CD4-positive, alpha-beta T cell (primary cell): ENCODE measurements around the gene SS18L1. TPM values are rescaled to one million over a fixed set of nuclear protein-coding genes. Genes with fewer than 3 reads are reported as not detected.
A peak's percentile ranks its signal among the peaks of the same experiment; 100 is the strongest.

Source experiments
- ATAC-seq: fragments of 200-7000 bp; cut with Tn5 transposase; one replicate; pipeline ENCODE4 v1.10.0; 2022; ENCODE audit warnings: mild to moderate bottlenecking; ENCODE audit not compliant: poor library complexity
- CTCF ChIA-PET: fragments of 350-600 bp; sonication (Branson Sonifier 250); formaldehyde crosslinking; loops from one replicate; lab custom pipeline; 2021; ENCODE audit warnings: antibody characterized with exemption, inconsistent platforms; lab: Charles Lee
- POLR2A ChIA-PET: fragments of 350-600 bp; sonication (Branson Sonifier 250); formaldehyde crosslinking; loops from one replicate; lab custom pipeline; 2021; ENCODE audit warnings: antibody characterized with exemption, inconsistent platforms; lab: Charles Lee
- DNase-seq, 14 experiments: peaks; one replicate each; pipeline ENCODE4 v3.0.0-alpha.2; 2013 to 2020; ENCODE audit warnings: mixed read lengths in 2 of 14
- H3K27ac ChIP-seq, 2 donors: one replicate each; pipeline versions ENCODE4 v1.5.1 to v1.7.0; 2013; ENCODE audit warnings: low read length in 2 of 2, low read depth in 1 of 2, mild to moderate bottlenecking in 1 of 2
- H3K27me3 ChIP-seq, 2 experiments: 1 replicate in 1 of 2; 2 replicates in 1 of 2; pipeline versions ENCODE4 v1.6.1 to v1.7.0; 2013; ENCODE audit warnings: low read length in 2 of 2, control low read depth in 1 of 2, mild to moderate bottlenecking in 1 of 2, moderate library complexity in 1 of 2; ENCODE audit not compliant: insufficient read depth in 2 of 2, control insufficient read depth in 1 of 2
- H3K36me3 ChIP-seq: one replicate; pipeline ENCODE4 v1.6.1; 2013; ENCODE audit warnings: low read length, control low read depth; ENCODE audit not compliant: insufficient read depth
- H3K4me1 ChIP-seq: one replicate; pipeline ENCODE4 v1.6.1; 2013; ENCODE audit warnings: low read length, control low read depth; ENCODE audit not compliant: insufficient read depth
- H3K4me3 ChIP-seq: one replicate; pipeline ENCODE4 v1.5.1; 2013; ENCODE audit warnings: mild to moderate bottlenecking, low read length, moderate library complexity
- H3K9me3 ChIP-seq, 2 experiments: 1 replicate in 1 of 2; 2 replicates in 1 of 2; pipeline versions ENCODE4 v1.6.1 to v1.7.0; 2013; ENCODE audit warnings: low read length in 2 of 2, mild to moderate bottlenecking in 2 of 2, control low read depth in 1 of 2, moderate library complexity in 1 of 2; ENCODE audit not compliant: control insufficient read depth in 1 of 2, insufficient read depth in 1 of 2
- H3K27ac Mint-ChIP-seq: one replicate; pipeline ENCODE4 v1.8.0; 2020; ENCODE audit warnings: mixed read lengths
- H3K27me3 Mint-ChIP-seq: one replicate; pipeline ENCODE4 v1.8.0; 2021; ENCODE audit warnings: mixed read lengths
- H3K36me3 Mint-ChIP-seq: one replicate; pipeline ENCODE4 v1.8.0; 2021; ENCODE audit warnings: low read depth, mixed read lengths
- H3K4me1 Mint-ChIP-seq: one replicate; pipeline ENCODE4 v1.8.0; 2021; ENCODE audit warnings: low read depth, mixed read lengths
- H3K4me3 Mint-ChIP-seq: one replicate; pipeline ENCODE4 v1.8.0; 2020; ENCODE audit warnings: mild to moderate bottlenecking, mixed read lengths
- H3K9me3 Mint-ChIP-seq: one replicate; pipeline ENCODE4 v1.8.0; 2020; ENCODE audit warnings: mixed read lengths
- CTCF ChIP-seq: fragments of 200-600 bp; IDR thresholded peaks from one replicate; pipeline ENCODE4 v1.8.0; 2022; ENCODE audit warnings: antibody characterized with exemption, mild to moderate bottlenecking
- intact Hi-C, 2 experiments: fragments of 100-400 bp; cut with DNase I in 1 of 2; cut with micrococcal nuclease in 1 of 2; formaldehyde crosslinking; loops; one replicate each; pipeline versions ENCODE4 v1.15.1 to v1.9.0; 2023 to 2025; cut with DNase I, micrococcal nuclease
- total RNA-seq, 174 experiments: library from RNA in 2 of 174; stranded (reverse) in 2 of 174; gene quantifications; one replicate each; pipeline ENCODE4 v1.2.3 and lab custom pipeline; 2021 to 2026

SS18L1 gene
- total RNA-seq, 2 experiments from 2014 or later = 12.8 to 13.4 TPM

GRCh38 chr20:62138912-62139311, 4.7 kb upstream of the SS18L1 start:
- Mint-ChIP-seq H3K27ac (peak overlapping the region; percentile 96), H3K4me1 (peaks cover 54% of the 10 kb centered on the region), H3K27me3 (no peaks in the 10 kb centered on the region), H3K9me3 (no peaks in the 10 kb centered on the region), H3K4me3 (no peak overlapping the region), H3K36me3 (peaks cover 83% of the 10 kb centered on the region)
- H3K27me3 ChIP-seq = no peaks in the 10 kb centered on the region
- DNase-seq = no peak
- H3K4me3 ChIP-seq = no peak overlapping the region
- no peak for TF ChIP-seq CTCF
- CTCF ChIA-PET = no interaction called here
- intact Hi-C loops = loop anchor here in 1 of 2 experiments (5.0 kb wide), 1 partner anchor 72 kb away; the partner anchor contains the start of gene TAF4
- POLR2A ChIA-PET = interaction anchor here (1.2 kb wide), 1 partner anchor 128 kb away, joined by 4 read pairs; no protein-coding TSS in a partner anchor
- peaks cover 31% of the 10 kb centered on the region for H3K4me1 ChIP-seq
- peaks cover 64% of the 10 kb centered on the region for H3K36me3 ChIP-seq
- H3K9me3 ChIP-seq = no peaks in the 10 kb centered on the region
- H3K27ac ChIP-seq = no peak overlapping the region
- ATAC-seq = no peak

GRCh38 chr20:62139636-62140035, 3.9 kb upstream of the SS18L1 start:
- ATAC-seq = no peak
- Mint-ChIP-seq H3K4me3 (peak overlapping the region; percentile 25), H3K4me1 (peaks cover 54% of the 10 kb centered on the region), H3K9me3 (no peaks in the 10 kb centered on the region), H3K36me3 (peaks cover 81% of the 10 kb centered on the region), H3K27ac (peak overlapping the region; percentile 96), H3K27me3 (no peaks in the 10 kb centered on the region)
- intact Hi-C loops = loop anchor here in 1 of 2 experiments (5.0 kb wide), 2 partner anchors 43 to 72 kb away; partner anchors contain the start of genes MTG2 and TAF4
- Histone ChIP-seq H3K4me1 (peaks cover 30% of the 10 kb centered on the region), H3K9me3 (no peaks in the 10 kb centered on the region), H3K27ac (no peak overlapping the region), H3K27me3 (no peaks in the 10 kb centered on the region), H3K4me3 (no peak overlapping the region), H3K36me3 (peaks cover 59% of the 10 kb centered on the region)
- DNase-seq = no peak
- ChIA-PET CTCF (no interaction called here), POLR2A (interaction anchor here (1.2 to 6.5 kb wide), 2 partner anchors 19 to 129 kb away, joined by 4 to 78 read pairs; partner anchors contain the start of gene LSM14B)
- no peak for TF ChIP-seq CTCF

- H3K27me3 ChIP-seq = no peaks in the 10 kb centered on the region
- Mint-ChIP-seq H3K27me3 (no peaks in the 10 kb centered on the region), H3K4me1 (peaks cover 68% of the 10 kb centered on the region), H3K27ac (peak overlapping the region; percentile 96), H3K36me3 (peaks cover 72% of the 10 kb centered on the region), H3K9me3 (no peaks in the 10 kb centered on the region), H3K4me3 (peak overlapping the region; percentile 95)
- H3K9me3 ChIP-seq = no peaks in the 10 kb centered on the region
- peak overlapping the region; percentile 35 to 50 for H3K27ac ChIP-seq
- ATAC-seq (no peak), DNase-seq (no peak)
- POLR2A ChIA-PET = interaction anchor here (0.8 to 6.5 kb wide), 5 partner anchors 18 to 130 kb away, joined by 4 to 78 read pairs (median 7); partner anchors contain the start of genes LSM14B, MTG2 and TAF4
- CTCF ChIA-PET = interaction anchor here (1.3 to 1.8 kb wide), 2 partner anchors 17 to 130 kb away, joined by 4 to 8 read pairs; no protein-coding TSS in a partner anchor
- no peak for TF ChIP-seq CTCF
- H3K4me3 ChIP-seq = no peak overlapping the region
- H3K4me1 ChIP-seq = peaks cover 42% of the 10 kb centered on the region
- H3K36me3 ChIP-seq = peaks cover 45% of the 10 kb centered on the region
- intact Hi-C loops = loop anchor here in 1 of 2 experiments (5.0 kb wide), 1 partner anchor 41 kb away; the partner anchor contains the start of gene MTG2
Measured at GRCh38 chr20:62141043-62141396, 2.5 kb upstream of the SS18L1 start.
